OCI-LY7 (cell line): ENCODE measurements around the gene USP17L30.
"Not testable (repeated sequence)": the region's sequence is repeated elsewhere in the genome, so short reads cannot be mapped to it uniquely, and the experiment has no call there.

Experiments
- EZH2phosphoT487 ChIP-seq: fragments of 200-600 bp; sonication (generic); IDR thresholded peaks from 2 replicates; pipeline ENCODE4 v1.6.1; 2018; ENCODE audit warnings: low read depth, borderline replicate concordance, mild to moderate bottlenecking, mixed run types, antibody characterized with exemption, low read length, moderate library complexity, mixed read lengths
- TF ChIP-seq, protein P1 (sequence below): fragments of 200-600 bp; sonication (generic); conservative IDR thresholded peaks from 2 replicates; pipeline ENCODE4 v1.5.1; 2014; ENCODE audit warnings: mild to moderate bottlenecking, antibody characterized with exemption, low read length, moderate library complexity, mixed read lengths

DNA sequence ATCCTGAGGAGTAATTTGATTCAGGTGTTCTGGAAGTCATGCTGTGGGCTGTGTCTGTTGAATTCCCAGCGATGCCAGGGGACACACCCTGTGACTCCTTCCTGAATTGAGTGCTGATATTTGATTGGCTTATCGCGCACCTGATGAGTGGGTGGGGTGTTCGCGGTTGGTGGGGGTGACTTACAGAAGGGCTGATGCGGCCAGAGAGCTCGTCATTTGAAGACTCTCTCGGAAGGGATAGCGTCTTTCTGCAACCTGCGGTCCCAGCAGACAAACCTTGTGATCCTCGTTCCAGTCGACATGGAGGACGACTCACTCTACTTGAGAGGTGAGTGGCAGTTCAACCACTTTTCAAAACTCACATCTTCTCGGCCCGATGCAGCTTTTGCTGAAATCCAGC lies 14.3 kb upstream of the USP17L30 start, which contains the start of gene USP17L28:
- TF ChIP-seq, protein P1, sequence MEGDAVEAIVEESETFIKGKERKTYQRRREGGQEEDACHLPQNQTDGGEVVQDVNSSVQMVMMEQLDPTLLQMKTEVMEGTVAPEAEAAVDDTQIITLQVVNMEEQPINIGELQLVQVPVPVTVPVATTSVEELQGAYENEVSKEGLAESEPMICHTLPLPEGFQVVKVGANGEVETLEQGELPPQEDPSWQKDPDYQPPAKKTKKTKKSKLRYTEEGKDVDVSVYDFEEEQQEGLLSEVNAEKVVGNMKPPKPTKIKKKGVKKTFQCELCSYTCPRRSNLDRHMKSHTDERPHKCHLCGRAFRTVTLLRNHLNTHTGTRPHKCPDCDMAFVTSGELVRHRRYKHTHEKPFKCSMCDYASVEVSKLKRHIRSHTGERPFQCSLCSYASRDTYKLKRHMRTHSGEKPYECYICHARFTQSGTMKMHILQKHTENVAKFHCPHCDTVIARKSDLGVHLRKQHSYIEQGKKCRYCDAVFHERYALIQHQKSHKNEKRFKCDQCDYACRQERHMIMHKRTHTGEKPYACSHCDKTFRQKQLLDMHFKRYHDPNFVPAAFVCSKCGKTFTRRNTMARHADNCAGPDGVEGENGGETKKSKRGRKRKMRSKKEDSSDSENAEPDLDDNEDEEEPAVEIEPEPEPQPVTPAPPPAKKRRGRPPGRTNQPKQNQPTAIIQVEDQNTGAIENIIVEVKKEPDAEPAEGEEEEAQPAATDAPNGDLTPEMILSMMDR: not testable (repeated sequence)
- TF ChIP-seq EZH2phosphoT487: not testable (repeated sequence)
